SK-N-SH (cell line): ENCODE measurements around the gene TPRX1. TPM values are rescaled to one million over a fixed set of nuclear protein-coding genes. Genes with fewer than 3 reads are reported as not detected.

ENCODE experiments used
- polyA plus RNA-seq, 3 experiments: library from polyadenylated mRNA; depleted of rRNA; stranded (reverse); fragments of >200 nt; gene quantifications; 2 replicates each; pipeline ENCODE4 v1.2.3, GENCODE V29; 2012
- small RNA-seq, 7 experiments: library from RNA; depleted of rRNA; stranded (forward); fragments of <200 nt; gene quantifications; one replicate each; pipeline ENCODE3, GENCODE V24; 2012

Gene TPRX1
- polyA plus RNA-seq, 1 of the 3 experiments (the other 2 are of a cell fraction), result not detected

Small RNAs within 50 kb of the gene (small RNA-seq; reads per million reads assigned to genes)
- gene AC008745.1 (0 reads per million in 7 experiments), gene SNORD23 (0 reads per million in 7 experiments)

Other genes starting within 250 kb of the TPRX1 start
- gene ZNF541, start 231.4 kb downstream of the TPRX1 start, polyA plus RNA-seq (2012; rRNA removed), result 0.08 TPM in 2 replicates
- gene BICRA, start 195.4 kb downstream of the TPRX1 start, polyA plus RNA-seq (2012; rRNA removed), result 0.75 and 1.4 TPM in 2 replicates
- 26.3 and 55.5 TPM in 2 replicates for gene EHD2, start 91.1 kb downstream of the TPRX1 start, polyA plus RNA-seq (2012; rRNA removed)
- 198 and 275 TPM in 2 replicates for gene NOP53, start 59.0 kb downstream of the TPRX1 start, polyA plus RNA-seq (2012; rRNA removed)
- gene SELENOW, start 25.8 kb downstream of the TPRX1 start, polyA plus RNA-seq (2012; rRNA removed), result 316 and 335 TPM in 2 replicates
- not detected in 2 replicates for gene CRX, start 17.4 kb upstream of the TPRX1 start, polyA plus RNA-seq (2012; rRNA removed)
- gene TPRX2, start 54.7 kb upstream of the TPRX1 start, polyA plus RNA-seq (2012; rRNA removed), result not detected in 2 replicates
- gene SULT2A1, start 81.8 kb upstream of the TPRX1 start, polyA plus RNA-seq (2012; rRNA removed), result not detected in 2 replicates
- not detected in 2 replicates for gene BSPH1, start 187.6 kb upstream of the TPRX1 start, polyA plus RNA-seq (2012; rRNA removed)
- not detected in 2 replicates for gene ELSPBP1, start 190.1 kb upstream of the TPRX1 start, polyA plus RNA-seq (2012; rRNA removed)
- not detected in 2 replicates for gene CABP5, start 239.5 kb upstream of the TPRX1 start, polyA plus RNA-seq (2012; rRNA removed)